Measurements from ENCODE around the gene ATP5F1C. TPM values are rescaled to one million over a fixed set of nuclear protein-coding genes. Genes with fewer than 3 reads are reported as not detected.
A peak's percentile ranks its signal among the peaks of the same experiment; 100 is the strongest.

Gene ATP5F1C
- total RNA-seq, 1 experiment from 2014 or later, result 280 TPM

DNA sequence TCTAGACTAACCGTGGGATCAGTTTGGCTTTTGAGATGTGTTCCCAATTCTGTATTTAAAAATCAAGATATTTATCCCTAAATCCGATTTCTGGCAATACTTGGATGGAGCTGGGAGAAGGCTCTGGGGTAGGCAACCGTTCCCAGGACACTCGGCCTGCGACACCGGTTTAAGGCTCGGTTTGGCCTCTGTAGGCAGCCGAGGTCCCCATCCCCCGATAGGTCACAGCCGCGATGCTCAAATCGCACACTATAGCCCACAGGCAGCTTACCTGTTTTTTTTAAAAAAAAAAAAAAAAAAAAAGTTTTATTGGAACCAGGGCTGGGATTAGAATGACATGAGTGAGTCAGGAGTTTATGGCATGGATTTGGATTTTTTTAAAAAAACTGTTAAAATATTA, 29.6 kb downstream of the ATP5F1C start:
- H2AK5ac ChIP-seq (ENCODE audit: insufficient read length, low read length), result no peak overlapping the region
- H3T11ph ChIP-seq (ENCODE audit: low read length), result no peak overlapping the region
- H2BK15ac ChIP-seq (ENCODE audit: low read depth, low read length), result no peak overlapping the region
- peak overlapping the region; percentile 82 to 96 (median 95); a peak in 2 of 7 replicates for H3K27ac Mint-ChIP-seq
- H3K9me3 ChIP-seq (ENCODE audit: control insufficient read depth, low read depth, low read length), result no peaks in the 10 kb centered on the region
- no CpG with 5 or more reads among the region's 12 CpGs for WGBS (ENCODE audit: extremely low coverage, insufficient read length, low lambda C conversion rate)
- no peak overlapping the region for H3K4ac ChIP-seq (ENCODE audit: low read depth, low read length)
- no peak overlapping the region for H2BK120ac ChIP-seq (ENCODE audit: low read depth, low read length, poor library complexity, severe bottlenecking)
- H2BK5ac ChIP-seq (ENCODE audit: insufficient read length, low read length), result no peak overlapping the region
- H2BK20ac ChIP-seq (ENCODE audit: low read depth, low read length, poor library complexity, severe bottlenecking), result no peak overlapping the region
- no peak overlapping the region for H2BK12ac ChIP-seq (ENCODE audit: insufficient read length, low read depth, low read length)
- no peak overlapping the region for H4K8ac ChIP-seq (replicated peaks; ENCODE audit: insufficient read length, low read depth, low read length)
- peaks cover 10% of the 10 kb centered on the region for H3K23me2 ChIP-seq (ENCODE audit: insufficient read length, low read depth, low read length, poor library complexity, severe bottlenecking)
- no peaks in the 10 kb centered on the region for H3K79me1 ChIP-seq (ENCODE audit: insufficient read depth, low read depth, low read length, poor library complexity, severe bottlenecking)
- peaks cover 21% of the 10 kb centered on the region in 2 experiments for H3K4me1 Mint-ChIP-seq
- no peak overlapping the region for H3K23ac ChIP-seq (ENCODE audit: insufficient read length, low read depth, low read length)
- H3K79me2 ChIP-seq (ENCODE audit: insufficient read depth, low read length), result no peaks in the 10 kb centered on the region
- TF ChIP-seq, protein P1, sequence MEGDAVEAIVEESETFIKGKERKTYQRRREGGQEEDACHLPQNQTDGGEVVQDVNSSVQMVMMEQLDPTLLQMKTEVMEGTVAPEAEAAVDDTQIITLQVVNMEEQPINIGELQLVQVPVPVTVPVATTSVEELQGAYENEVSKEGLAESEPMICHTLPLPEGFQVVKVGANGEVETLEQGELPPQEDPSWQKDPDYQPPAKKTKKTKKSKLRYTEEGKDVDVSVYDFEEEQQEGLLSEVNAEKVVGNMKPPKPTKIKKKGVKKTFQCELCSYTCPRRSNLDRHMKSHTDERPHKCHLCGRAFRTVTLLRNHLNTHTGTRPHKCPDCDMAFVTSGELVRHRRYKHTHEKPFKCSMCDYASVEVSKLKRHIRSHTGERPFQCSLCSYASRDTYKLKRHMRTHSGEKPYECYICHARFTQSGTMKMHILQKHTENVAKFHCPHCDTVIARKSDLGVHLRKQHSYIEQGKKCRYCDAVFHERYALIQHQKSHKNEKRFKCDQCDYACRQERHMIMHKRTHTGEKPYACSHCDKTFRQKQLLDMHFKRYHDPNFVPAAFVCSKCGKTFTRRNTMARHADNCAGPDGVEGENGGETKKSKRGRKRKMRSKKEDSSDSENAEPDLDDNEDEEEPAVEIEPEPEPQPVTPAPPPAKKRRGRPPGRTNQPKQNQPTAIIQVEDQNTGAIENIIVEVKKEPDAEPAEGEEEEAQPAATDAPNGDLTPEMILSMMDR (conservative IDR thresholded peaks at IDR 0.05), result no peak
- no peak overlapping the region for H4K91ac ChIP-seq (ENCODE audit: insufficient read length, low read depth, low read length)
- H3K27me3 ChIP-seq (ENCODE audit: insufficient read depth, low read length), result no peaks in the 10 kb centered on the region
- H3K27me3 Mint-ChIP-seq (ENCODE audit: low read depth), result peaks cover 15% of the 10 kb centered on the region
- peak overlapping the region; percentile 37 for H3K9ac ChIP-seq (ENCODE audit: extremely low read depth, insufficient read length, low read length)
- no peaks in the 10 kb centered on the region for H4K20me1 ChIP-seq (ENCODE audit: control insufficient read depth, insufficient read depth, insufficient read length)
- peaks cover 0 to 3% (median 0%) of the 10 kb centered on the region in 3 experiments; a peak in 2 of 7 replicates for H3K36me3 Mint-ChIP-seq (ENCODE audit: insufficient read depth in 1 of 3, low read depth in 3 of 3)
- H2AFZ ChIP-seq (ENCODE audit: low read length), result no peak overlapping the region
- no peak overlapping the region for H3K18ac ChIP-seq (ENCODE audit: insufficient read length, low read depth, low read length)
- H4K5ac ChIP-seq (ENCODE audit: insufficient read length, low read depth, low read length), result no peak overlapping the region
- H3K27ac ChIP-seq (ENCODE audit: insufficient read length, low read depth, low read length), result no peak overlapping the region
- H3K4me1 ChIP-seq (ENCODE audit: insufficient read depth, low read length), result 0 out of 2 replicates have a peak, but pooled peaks cover 2% of the 10 kb centered on the region
- peaks cover 0 to 2% of the 10 kb centered on the region in 2 experiments; a peak in 1 of 5 replicates for H3K9me3 Mint-ChIP-seq
- H3K4me2 ChIP-seq (ENCODE audit: insufficient read depth, insufficient read length, low read length), result peak overlapping the region; percentile 67
- H3K56ac ChIP-seq (ENCODE audit: insufficient read length, low read depth, low read length), result no peak overlapping the region
- peak overlapping the region; percentile 98 to 100 for H3K4me3 Mint-ChIP-seq
- no peak overlapping the region for H3K14ac ChIP-seq (ENCODE audit: insufficient read depth, low read length)
- DNase-seq, result no peak

Data from H9 (cell line).